Omental fat pad (tissue), 4 donors: Measurements from ENCODE around the gene DAGLB. TPM values are rescaled to one million over a fixed set of nuclear protein-coding genes. Genes with fewer than 3 reads are reported as not detected.

Source experiments
- ATAC-seq: fragments of 150-250 bp; one replicate; pipeline ENCODE4 v1.9.1; 2016; ENCODE audit warnings: mild to moderate bottlenecking, moderate library complexity; ENCODE audit not compliant: low FRiP score
- DNase-seq: peaks from one replicate; pipeline ENCODE4 v3.0.0-alpha.2; 2019; ENCODE audit warnings: low spot score
- total RNA-seq, 4 donors: library from RNA; depleted of rRNA; stranded (reverse); fragments of >200 nt; gene quantifications; one replicate each; pipeline ENCODE4 v1.1.0, GENCODE V29; 2016
- TF ChIP-seq, protein P1 (sequence below), 3 donors: fragments of 450-650 bp; IDR thresholded peaks; one replicate each; pipeline ENCODE4 v1.5.1; 2016 to 2017; ENCODE audit warnings: antibody characterized with exemption in 3 of 3, mild to moderate bottlenecking in 3 of 3, moderate library complexity in 2 of 3

The DAGLB gene
- total RNA-seq, 4 donors from 2014 or later: 10.7 to 25.9 (median 16.3) TPM

DNA sequence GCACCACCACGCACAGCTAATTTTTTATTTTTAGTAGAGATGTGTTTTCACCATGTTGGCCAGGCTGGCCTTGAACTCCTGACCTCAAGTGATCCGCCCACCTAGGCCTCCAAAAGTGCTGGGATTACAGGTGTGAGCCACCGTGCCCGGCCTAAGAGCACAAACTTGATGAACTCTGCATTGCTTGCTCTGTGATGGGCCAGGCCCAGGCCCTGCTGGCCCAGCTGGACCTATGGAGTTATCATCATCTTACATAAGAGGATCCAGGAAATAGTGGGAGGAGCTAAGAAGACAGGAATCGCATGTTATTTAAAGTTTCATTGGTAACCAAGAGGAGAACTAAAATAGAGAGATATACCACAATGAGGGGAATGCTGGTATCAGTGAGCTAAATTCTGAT lies 86.9 kb downstream of the DAGLB start:
- peak; percentile 48 for ATAC-seq
- TF ChIP-seq, protein P1, sequence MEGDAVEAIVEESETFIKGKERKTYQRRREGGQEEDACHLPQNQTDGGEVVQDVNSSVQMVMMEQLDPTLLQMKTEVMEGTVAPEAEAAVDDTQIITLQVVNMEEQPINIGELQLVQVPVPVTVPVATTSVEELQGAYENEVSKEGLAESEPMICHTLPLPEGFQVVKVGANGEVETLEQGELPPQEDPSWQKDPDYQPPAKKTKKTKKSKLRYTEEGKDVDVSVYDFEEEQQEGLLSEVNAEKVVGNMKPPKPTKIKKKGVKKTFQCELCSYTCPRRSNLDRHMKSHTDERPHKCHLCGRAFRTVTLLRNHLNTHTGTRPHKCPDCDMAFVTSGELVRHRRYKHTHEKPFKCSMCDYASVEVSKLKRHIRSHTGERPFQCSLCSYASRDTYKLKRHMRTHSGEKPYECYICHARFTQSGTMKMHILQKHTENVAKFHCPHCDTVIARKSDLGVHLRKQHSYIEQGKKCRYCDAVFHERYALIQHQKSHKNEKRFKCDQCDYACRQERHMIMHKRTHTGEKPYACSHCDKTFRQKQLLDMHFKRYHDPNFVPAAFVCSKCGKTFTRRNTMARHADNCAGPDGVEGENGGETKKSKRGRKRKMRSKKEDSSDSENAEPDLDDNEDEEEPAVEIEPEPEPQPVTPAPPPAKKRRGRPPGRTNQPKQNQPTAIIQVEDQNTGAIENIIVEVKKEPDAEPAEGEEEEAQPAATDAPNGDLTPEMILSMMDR (IDR thresholded peaks at IDR 0.05): no peak
- no peak for DNase-seq

DNA sequence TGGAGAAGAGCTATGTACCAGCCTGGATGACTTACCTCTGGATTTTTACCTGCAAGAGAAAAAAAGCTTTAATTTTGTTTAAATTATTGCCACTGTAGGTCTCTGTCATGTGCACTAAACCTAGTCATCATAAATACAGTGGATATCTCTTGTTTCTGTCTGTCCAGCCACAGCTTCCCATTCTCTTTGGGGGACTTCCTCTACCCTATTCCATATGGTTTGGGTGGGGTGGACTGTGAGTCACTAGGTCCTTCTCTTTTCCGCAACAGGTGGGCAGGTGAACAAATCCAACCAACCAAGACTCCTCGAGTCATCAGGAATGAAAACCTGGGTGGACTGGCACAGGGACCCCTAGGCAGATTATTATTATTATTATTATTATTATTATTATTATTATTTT lies 88.0 kb downstream of the DAGLB start:
- DNase-seq (no peak), ATAC-seq (no peak)
- TF ChIP-seq, protein P1 (IDR thresholded peaks at IDR 0.05): no peak

Other genes with a start within 250 kb of the DAGLB start
- gene CYTH3, start 175.3 kb downstream of the DAGLB start, total RNA-seq: 10 to 100 TPM; 34.2 to 87.0 (median 60.2) TPM
- 10 to 100 TPM in 3 of 4 donors, 1 to 10 TPM in 1; 9.9 to 18.0 (median 14.2) TPM for gene FAM220A, start 99.0 kb downstream of the DAGLB start, total RNA-seq
- gene RAC1, start 73.4 kb downstream of the DAGLB start, total RNA-seq: 100 to 1,000 TPM in 3 of 4 donors, 10 to 100 TPM in 1; 87.5 to 142 (median 116) TPM
- 100 to 1,000 TPM in 2 of 4 donors, 10 to 100 TPM in 2; 86.9 to 120 (median 94.0) TPM for gene KDELR2, start 36.2 kb upstream of the DAGLB start, total RNA-seq
- not detected for gene GRID2IP, start 103.5 kb upstream of the DAGLB start, total RNA-seq
- gene ZDHHC4, start 129.5 kb upstream of the DAGLB start, total RNA-seq: 10 to 100 TPM; 30.6 to 52.3 (median 42.3) TPM
- gene INTS15, start 142.1 kb upstream of the DAGLB start, total RNA-seq: 10 to 100 TPM; 20.2 to 45.1 (median 24.1) TPM
- gene ZNF853, start 167.7 kb upstream of the DAGLB start, total RNA-seq: 1 to 10 TPM; 4.1 to 5.6 (median 4.7) TPM
- gene ZNF316, start 189.4 kb upstream of the DAGLB start, total RNA-seq: 10 to 100 TPM; 14.4 to 27.5 (median 18.8) TPM